ENCODE data around the gene MED14. TPM values are rescaled to one million over a fixed set of nuclear protein-coding genes. Genes with fewer than 3 reads are reported as not detected.

MED14 gene
- total RNA-seq, 1 experiment from 2014 or later = 136 TPM

GRCh38 chrX:40685362-40685918 lies 49.9 kb downstream of the MED14 start:
- no peak for DNase-seq
- peak overlapping the region in 2 of 3 experiments; percentile 30 to 42; a peak in 1 of 7 replicates for H3K27ac Mint-ChIP-seq
- Histone ChIP-seq H4K8ac (replicated peaks; ENCODE audit: insufficient read length, low read depth, low read length) (no peak overlapping the region), H3T11ph (ENCODE audit: low read length) (no peak overlapping the region), H2BK120ac (ENCODE audit: low read depth, low read length, poor library complexity, severe bottlenecking) (no peak overlapping the region), H3K23me2 (ENCODE audit: insufficient read length, low read depth, low read length, poor library complexity, severe bottlenecking) (no peaks in the 10 kb centered on the region), H2BK15ac (ENCODE audit: low read depth, low read length) (no peak overlapping the region), H3K79me1 (ENCODE audit: insufficient read depth, low read depth, low read length, poor library complexity, severe bottlenecking) (no peaks in the 10 kb centered on the region), H3K56ac (ENCODE audit: insufficient read length, low read depth, low read length) (no peak overlapping the region), H3K9me3 (ENCODE audit: control insufficient read depth, low read depth, low read length) (no peaks in the 10 kb centered on the region), H3K27ac (ENCODE audit: insufficient read length, low read depth, low read length) (no peak overlapping the region), H2BK12ac (ENCODE audit: insufficient read length, low read depth, low read length) (no peak overlapping the region), H4K91ac (ENCODE audit: insufficient read length, low read depth, low read length) (no peak overlapping the region), H3K4me2 (ENCODE audit: insufficient read depth, insufficient read length, low read length) (no peak overlapping the region), H3K79me2 (ENCODE audit: insufficient read depth, low read length) (no peaks in the 10 kb centered on the region), H2AK5ac (ENCODE audit: insufficient read length, low read length) (no peak overlapping the region), H4K20me1 (ENCODE audit: control insufficient read depth, insufficient read depth, insufficient read length) (no peaks in the 10 kb centered on the region), H2AFZ (ENCODE audit: low read length) (no peak overlapping the region), H3K14ac (ENCODE audit: insufficient read depth, low read length) (no peak overlapping the region), H3K23ac (ENCODE audit: insufficient read length, low read depth, low read length) (no peak overlapping the region), H3K4ac (ENCODE audit: low read depth, low read length) (no peak overlapping the region), H3K18ac (ENCODE audit: insufficient read length, low read depth, low read length) (no peak overlapping the region), H2BK20ac (ENCODE audit: low read depth, low read length, poor library complexity, severe bottlenecking) (no peak overlapping the region), H3K9ac (ENCODE audit: extremely low read depth, insufficient read length, low read length) (no peak overlapping the region), H3K27me3 (ENCODE audit: insufficient read depth, low read length) (no peaks in the 10 kb centered on the region), H2BK5ac (ENCODE audit: insufficient read length, low read length) (no peak overlapping the region), H4K5ac (ENCODE audit: insufficient read length, low read depth, low read length) (no peak overlapping the region), H3K4me1 (ENCODE audit: insufficient read depth, low read length) (0 out of 2 replicates have a peak, but pooled peaks cover 2% of the 10 kb centered on the region)
- H3K36me3 Mint-ChIP-seq (ENCODE audit: insufficient read depth in 1 of 3, low read depth in 3 of 3) = peaks cover 28 to 87% (median 73%) of the 10 kb centered on the region in 3 experiments
- peaks cover 30 to 39% of the 10 kb centered on the region in 2 experiments for H3K9me3 Mint-ChIP-seq
- H3K4me1 Mint-ChIP-seq = peaks cover 6 to 7% of the 10 kb centered on the region in 2 experiments; a peak in 3 of 4 replicates
- no CpG with 5 or more reads among the region's 4 CpGs for WGBS (ENCODE audit: extremely low coverage, insufficient read length, low lambda C conversion rate)
- TF ChIP-seq CTCF (conservative IDR thresholded peaks at IDR 0.05) = no peak
- H3K27me3 Mint-ChIP-seq (ENCODE audit: low read depth) = no peaks in the 10 kb centered on the region
- H3K4me3 Mint-ChIP-seq = no peak overlapping the region

All from H9 (cell line).